HepG2 (cell line): Measurements from ENCODE around the gene PROSER1. TPM values are rescaled to one million over a fixed set of nuclear protein-coding genes. Genes with fewer than 3 reads are reported as not detected.

ENCODE experiments used
- ATAC-seq: fragments of 200-7000 bp; cut with Tn5 transposase; 3 replicates; pipeline ENCODE4 v1.9.1; 2020; ENCODE audit warnings: mild to moderate bottlenecking, moderate library complexity
- Bru-seq: library from RNA; stranded (reverse); fragments of 400-500 nt; gene quantifications from one replicate; lab custom pipeline; 2021; lab: Mats Ljungman, UMichigan
- BruChase-seq, 2 experiments: library from RNA; stranded (reverse); fragments of 400-500 nt; gene quantifications; one replicate each; lab custom pipeline; 2021; lab: Mats Ljungman, UMichigan
- BruUV-seq: library from RNA; stranded (reverse); fragments of 400-500 nt; replicated peaks from 2 replicates; lab custom pipeline; 2021; lab: Mats Ljungman, UMichigan
- CTCF ChIA-PET: fragments of 300-600 bp; formaldehyde crosslinking; extraction: SDS; loops from one replicate; lab custom pipeline; 2021; ENCODE audit warnings: low total read pairs, inconsistent platforms, low intra/inter-chr PET ratio; lab: Yijun Ruan, JAX
- POLR2A ChIA-PET: fragments of 350-600 bp; sonication (Branson Sonifier 250); formaldehyde crosslinking; loops from one replicate; lab custom pipeline; 2020; ENCODE audit warnings: antibody characterized with exemption, inconsistent platforms; lab: Yijun Ruan, JAX
- DNase-seq: peaks from one replicate; pipeline ENCODE4 v3.0.0-alpha.2; 2015; ENCODE audit warnings: low spot score
- FAIRE-seq: peaks from 3 replicates; lab custom pipeline; 2011; peaks lifted over from hg19 to GRCh38; lab: Jason Lieb, UNC
- H2AFZ ChIP-seq: one replicate; pipeline ENCODE4 v1.6.1; 2011; ENCODE audit warnings: low read length, inconsistent platforms
- H3K27ac ChIP-seq: fragments of 300-600 bp; 3 replicates; pipeline ENCODE4 v1.8.0; 2011; ENCODE audit warnings: mixed run types, mild to moderate bottlenecking, mixed read lengths, low read length, inconsistent platforms; ENCODE audit not compliant: insufficient read depth; ENCODE audit errors: extremely low read length
- H3K27me3 ChIP-seq, 2 experiments: fragments of 200-600 bp in 1 of 2; 2 replicates in 1 of 2; 3 replicates in 1 of 2; pipeline versions ENCODE4 v1.6.0 to v1.8.0; 2011; ENCODE audit warnings: low read length in 2 of 2, mild to moderate bottlenecking in 2 of 2, moderate library complexity in 2 of 2, inconsistent platforms in 1 of 2; ENCODE audit not compliant: insufficient read depth in 2 of 2, control insufficient read depth in 1 of 2
- H3K36me3 ChIP-seq, 2 experiments: fragments of 200-600 bp in 1 of 2; replicated peaks in 1 of 2; 2 replicates in 1 of 2; 3 replicates in 1 of 2; pipeline versions ENCODE4 v1.5.1 to v1.8.0; 2011; ENCODE audit warnings: low read length in 2 of 2, inconsistent platforms in 1 of 2; ENCODE audit not compliant: insufficient read depth in 2 of 2, control insufficient read depth in 1 of 2
- H3K4me1 ChIP-seq: 2 replicates; pipeline ENCODE4 v1.5.1; 2012; ENCODE audit warnings: low read length, inconsistent platforms; ENCODE audit not compliant: insufficient read depth
- H3K4me2 ChIP-seq: 2 replicates; pipeline ENCODE4 v1.6.0; 2011; ENCODE audit warnings: low read depth, low read length, inconsistent platforms
- H3K4me3 ChIP-seq, 3 experiments: fragments of 200-600 bp in 1 of 3; sonication (generic), shearing (Covaris generic) in 1 of 3; replicated peaks in 1 of 3; 2 replicates each; pipeline ENCODE4 v1.5.1; 2011 to 2016; ENCODE audit warnings: low read length in 3 of 3, inconsistent platforms in 2 of 3, low read depth in 2 of 3, mild to moderate bottlenecking in 2 of 3, control low read depth in 1 of 3, mixed read lengths in 1 of 3; ENCODE audit not compliant: insufficient read depth in 1 of 3
- H3K79me2 ChIP-seq: one replicate; pipeline ENCODE4 v1.6.1; 2011; ENCODE audit warnings: low read length, inconsistent platforms; ENCODE audit not compliant: insufficient read depth
- H3K9ac ChIP-seq: 2 replicates; pipeline ENCODE4 v1.6.0; 2011; ENCODE audit warnings: mild to moderate bottlenecking, low read depth, low read length, inconsistent platforms; ENCODE audit not compliant: insufficient read depth
- H3K9me3 ChIP-seq: 2 replicates; pipeline ENCODE4 v1.5.1; 2012; ENCODE audit warnings: mild to moderate bottlenecking, low read length
- H4K20me1 ChIP-seq: 2 replicates; pipeline ENCODE4 v1.6.0; 2011; ENCODE audit warnings: inconsistent platforms, mild to moderate bottlenecking, low read length, moderate library complexity; ENCODE audit not compliant: insufficient read depth
- AGO2 ChIP-seq: fragments of 200-400 bp; formaldehyde crosslinking; optimal IDR thresholded peaks from 2 replicates; pipeline ENCODE3; 2017; ENCODE audit warnings: mild to moderate bottlenecking, low read depth, low read length, moderate library complexity
- ERF ChIP-seq: IDR thresholded peaks from 2 replicates; pipeline ENCODE4 v1.6.1; 2018; ENCODE audit warnings: missing biosample characterization, missing genetic modification reagents
- HOXA5 ChIP-seq: sonication (generic); formaldehyde crosslinking; IDR thresholded peaks from 2 replicates; pipeline ENCODE4 v1.4.0; 2020; ENCODE audit warnings: missing genetic modification reagents
- TFAP4 ChIP-seq: sonication (generic); IDR thresholded peaks from 2 replicates; pipeline ENCODE4 v1.6.1; 2016; ENCODE audit warnings: low read depth, borderline replicate concordance
- ZBTB25 ChIP-seq: IDR thresholded peaks from 2 replicates; pipeline ENCODE4 v1.6.1; 2018; ENCODE audit warnings: missing genetic modification reagents
- ZNF121 ChIP-seq: sonication (generic); formaldehyde crosslinking; IDR thresholded peaks from 2 replicates; pipeline ENCODE4 v1.5.0; 2020; ENCODE audit warnings: mild to moderate bottlenecking, missing genetic modification reagents
- ZNF326 ChIP-seq: sonication (generic); formaldehyde crosslinking; IDR thresholded peaks from 2 replicates; pipeline ENCODE4 v1.4.0; 2020; ENCODE audit warnings: missing genetic modification reagents, borderline replicate concordance
- ZNF501 ChIP-seq: sonication (generic); formaldehyde crosslinking; IDR thresholded peaks from 2 replicates; pipeline ENCODE4 v1.5.1; 2020; ENCODE audit warnings: mild to moderate bottlenecking, moderate library complexity, missing genetic modification reagents
- ZNF607 ChIP-seq: sonication (generic); formaldehyde crosslinking; IDR thresholded peaks from 2 replicates; pipeline ENCODE4 v1.5.1; 2020; ENCODE audit warnings: missing genetic modification reagents, mild to moderate bottlenecking, borderline replicate concordance
- ZNF652 ChIP-seq: IDR thresholded peaks from 2 replicates; pipeline ENCODE4 v1.6.1; 2016; ENCODE audit warnings: low read depth, borderline replicate concordance
- ZNF720 ChIP-seq: sonication (generic); formaldehyde crosslinking; IDR thresholded peaks from 2 replicates; pipeline ENCODE4 v1.4.0; 2020; ENCODE audit warnings: missing genetic modification reagents
- whole genome bisulfite sequencing: methylation state at CpG from one replicate; pipeline ENCODE4 v1.1.6; 2017; ENCODE audit warnings: low lambda C conversion rate; 5-methylcytosine and 5-hydroxymethylcytosine counted together
- in situ Hi-C: cut with HindIII; loops from 2 replicates; pipeline ENCODE4 v1.10.0; 2017; ENCODE audit warnings: low pct_unique_long_range_greater_than_20kb; ENCODE audit not compliant: extremely low pct_ligation_motif_present
- intact Hi-C: fragments of 100-400 bp; cut with micrococcal nuclease; formaldehyde crosslinking; loops from one replicate; pipeline ENCODE4 v1.10.0; 2022; ENCODE audit not compliant: unreplicated experiment
- long read RNA-seq, 2 experiments: library from RNA in 1 of 2; library from polyadenylated mRNA in 1 of 2; stranded (forward) in 1 of 2; unstranded in 1 of 2; transcript quantifications; one replicate each; pipeline ENCODE4 v2.0.0, GENCODE V29; 2019 to 2022
- polyA minus RNA-seq, 3 experiments: library from RNA; depleted of rRNA, polyadenylated mRNA; stranded (reverse); fragments of >200 nt; gene quantifications; 2 replicates each; pipeline ENCODE4 v1.2.3, GENCODE V29; 2011; ENCODE audit warnings: low replicate concordance in 1 of 3
- polyA plus RNA-seq, 8 experiments: library from polyadenylated mRNA; depleted of rRNA in 3 of 8; stranded (reverse) in 7 of 8; unstranded in 1 of 8; fragments of >200 nt; fragmentation: Illumina TruSeq in 4 of 8; extraction: Trizol in 4 of 8; gene quantifications; 2 replicates each; pipeline versions ENCODE4 v1.2.1 to v1.2.3, GENCODE V29; 2011 to 2016; ENCODE audit warnings: low read depth in 4 of 8, missing spikeins in 1 of 8, mixed read lengths in 1 of 8; ENCODE audit not compliant: insufficient read depth in 1 of 8
- total RNA-seq, 5 experiments: library from RNA; depleted of rRNA; stranded (reverse); fragments of >200 nt; fragmentation: Illumina TruSeq; extraction: Trizol; gene quantifications; 2 replicates each; pipeline ENCODE4 v1.2.3, GENCODE V29; 2016; ENCODE audit warnings: low read depth in 1 of 5
- TF ChIP-seq, protein P1 (sequence below): sonication (generic); formaldehyde crosslinking; IDR thresholded peaks from 2 replicates; pipeline ENCODE4 v1.5.0; 2020; ENCODE audit warnings: mild to moderate bottlenecking, missing genetic modification reagents
- TF ChIP-seq, protein P2 (sequence below): IDR thresholded peaks from 2 replicates; pipeline ENCODE4 v1.6.1; 2012; ENCODE audit warnings: inconsistent platforms

The PROSER1 gene
- total RNA-seq (2016; rRNA removed; fragmentation: Illumina TruSeq; extraction: Trizol) (11.4 and 15.2 TPM in 2 replicates), polyA plus RNA-seq (2011; rRNA removed) (15.6 and 17.2 TPM in 2 replicates), polyA minus RNA-seq (2011; rRNA and poly(A)+ RNA removed; ENCODE audit: low replicate concordance) (13.3 and 14.0 TPM in 2 replicates), Bru-seq, nascent RNA (percentile 92 among the genes with signal in this experiment), BruChase-seq, experiment 1, labeled RNA remaining after a 6-hour chase (percentile 92 among the genes with signal in this experiment), BruChase-seq, experiment 2, labeled RNA remaining after a 2-hour chase (percentile 92 among the genes with signal in this experiment)
- total RNA-seq (2016; cell fraction: cytosol; rRNA removed; fragmentation: Illumina TruSeq; extraction: Trizol; ENCODE audit: low read depth) = 5.9 and 7.7 TPM in 2 replicates
- 10.1 and 16.6 TPM in 2 replicates for total RNA-seq (2016; cell fraction: insoluble cytoplasmic fraction; rRNA removed; fragmentation: Illumina TruSeq; extraction: Trizol)
- 13.1 and 15.7 TPM in 2 replicates for total RNA-seq (2016; cell fraction: membrane; rRNA removed; fragmentation: Illumina TruSeq; extraction: Trizol)
- 34.6 and 40.8 TPM in 2 replicates for total RNA-seq (2016; cell fraction: nucleus; rRNA removed; fragmentation: Illumina TruSeq; extraction: Trizol)
- 6.4 and 8.2 TPM in 2 replicates for polyA plus RNA-seq (2011; cell fraction: cytosol; rRNA removed)
- polyA plus RNA-seq (2011; cell fraction: nucleus; rRNA removed) = 29.8 and 29.9 TPM in 2 replicates
- polyA plus RNA-seq (2012) = 13.8 and 17.4 TPM in 2 replicates
- polyA plus RNA-seq (2016; cell fraction: cytosol; fragmentation: Illumina TruSeq; extraction: Trizol; ENCODE audit: low read depth) = 1.8 and 2.1 TPM in 2 replicates
- 26.9 and 28.6 TPM in 2 replicates for polyA plus RNA-seq (2016; cell fraction: insoluble cytoplasmic fraction; fragmentation: Illumina TruSeq; extraction: Trizol; ENCODE audit: low read depth)
- 9.7 TPM in 2 replicates for polyA plus RNA-seq (2016; cell fraction: membrane; fragmentation: Illumina TruSeq; extraction: Trizol; ENCODE audit: low read depth)
- polyA plus RNA-seq (2016; cell fraction: nucleus; fragmentation: Illumina TruSeq; extraction: Trizol; ENCODE audit: insufficient read depth, low read depth) = 40.7 and 53.5 TPM in 2 replicates
- 7.5 and 7.8 TPM in 2 replicates for polyA minus RNA-seq (2011; cell fraction: cytosol; rRNA and poly(A)+ RNA removed)
- 52.2 and 56.8 TPM in 2 replicates for polyA minus RNA-seq (2011; cell fraction: nucleus; rRNA and poly(A)+ RNA removed)
- long read RNA-seq, experiment 1, full-length matches to known transcripts = 1 of 3 reads
- long read RNA-seq, experiment 1, partial matches to known transcripts = 1 of 3 reads
- long read RNA-seq, experiment 1, other reads (novel, unspliced or antisense) = 1 of 3 reads
- long read RNA-seq, experiment 2, full-length matches to known transcripts = 13 of 40 reads
- long read RNA-seq, experiment 2, partial matches to known transcripts = 15 of 40 reads
- long read RNA-seq, experiment 2, other reads (novel, unspliced or antisense) = 12 of 40 reads

- intact Hi-C loops = loop anchor here (10.0 kb wide), 1 partner anchor 617 kb away; the partner anchor contains the start of gene COG6
- Histone ChIP-seq H3K9ac (peak within 1 kb of the TSS; percentile 81), H2AFZ (peak within 1 kb of the TSS; percentile 95), H3K4me1 (peaks cover 39% of the 10 kb centered on the region), H3K79me2 (peaks cover 59% of the 10 kb centered on the region), H3K9me3 (no peaks in the 10 kb centered on the region), H3K4me3 (peak within 1 kb of the TSS; percentile 84 to 95 (median 86)), H3K4me2 (peak within 1 kb of the TSS; percentile 89), H3K27me3 (no peaks in the 10 kb centered on the region; a peak in 1 of 5 replicates), H3K36me3 (no peaks in the 10 kb centered on the region), H3K27ac (peak within 1 kb of the TSS; percentile 88), H4K20me1 (peaks cover 8% of the 10 kb centered on the region; the same call in 1 of the 2 replicates)
- 0% methylated on average over 18 of the region's 41 CpGs for WGBS
- no peak for FAIRE-seq
- CTCF ChIA-PET = no interaction called here
- POLR2A ChIA-PET = interaction anchor here (1.0 to 1.9 kb wide), 4 partner anchors 10 to 689 kb away, joined by 3 to 5 read pairs (median 4); partner anchors contain the start of gene UFM1
- ATAC-seq = peak; percentile 92
- BruUV-seq = no TSS peak
- DNase-seq = peak; percentile 84
- in situ Hi-C loops = no loop called here
- no peak for TF ChIP-seq ZNF121 (CRISPR knock-in tag)
- TF ChIP-seq ERF (CRISPR knock-in tag) = 0 out of 2 replicates have a peak, but pooled peaks have one; percentile 45
- TF ChIP-seq AGO2 = no peak
- peak; percentile 31; the same call in 1 of the 2 replicates for TF ChIP-seq ZNF652
- TF ChIP-seq, protein P1, sequence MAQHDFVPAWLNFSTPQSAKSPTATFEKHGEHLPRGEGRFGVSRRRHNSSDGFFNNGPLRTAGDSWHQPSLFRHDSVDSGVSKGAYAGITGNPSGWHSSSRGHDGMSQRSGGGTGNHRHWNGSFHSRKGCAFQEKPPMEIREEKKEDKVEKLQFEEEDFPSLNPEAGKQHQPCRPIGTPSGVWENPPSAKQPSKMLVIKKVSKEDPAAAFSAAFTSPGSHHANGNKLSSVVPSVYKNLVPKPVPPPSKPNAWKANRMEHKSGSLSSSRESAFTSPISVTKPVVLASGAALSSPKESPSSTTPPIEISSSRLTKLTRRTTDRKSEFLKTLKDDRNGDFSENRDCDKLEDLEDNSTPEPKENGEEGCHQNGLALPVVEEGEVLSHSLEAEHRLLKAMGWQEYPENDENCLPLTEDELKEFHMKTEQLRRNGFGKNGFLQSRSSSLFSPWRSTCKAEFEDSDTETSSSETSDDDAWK (CRISPR knock-in tag) = no peak
- TF ChIP-seq ZNF607 = peak; percentile 25; the same call in 1 of the 2 replicates
- TF ChIP-seq ZNF501 (CRISPR knock-in tag) = peak; percentile 67
- no peak for TF ChIP-seq ZNF326 (CRISPR knock-in tag)
- no peak for TF ChIP-seq ZNF720 (CRISPR knock-in tag)
- TF ChIP-seq, protein P2, sequence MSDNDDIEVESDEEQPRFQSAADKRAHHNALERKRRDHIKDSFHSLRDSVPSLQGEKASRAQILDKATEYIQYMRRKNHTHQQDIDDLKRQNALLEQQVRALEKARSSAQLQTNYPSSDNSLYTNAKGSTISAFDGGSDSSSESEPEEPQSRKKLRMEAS = peak; percentile 94
- TF ChIP-seq TFAP4 = peak; percentile 41; the same call in 1 of the 2 replicates
- TF ChIP-seq HOXA5 (CRISPR knock-in tag) = 0 out of 2 replicates have a peak, but pooled peaks have one; percentile 57
- TF ChIP-seq ZBTB25 (CRISPR knock-in tag) = 0 out of 2 replicates have a peak, but pooled peaks have one; percentile 31
Observed at GRCh38 chr13:39037880-39038568, at the start of gene PROSER1, which contains the start of gene NHLRC3. PROSER1 (minus strand) TSS chr13:39038089; CDS start chr13:39037242, 847 bp downstream. NHLRC3 (plus strand) TSS chr13:39038456; CDS start chr13:39038640, 184 bp downstream.
